Ishikawa (cell line): ENCODE data around the gene PRKAR2A.

ENCODE experiments used
- CEBPB ChIP-seq: IDR thresholded peaks from 2 replicates; pipeline ENCODE4 v1.6.1; 2012
- CREB1 ChIP-seq: IDR thresholded peaks from 2 replicates; pipeline ENCODE4 v1.6.1; 2012; ENCODE audit warnings: low read depth
- EP300 ChIP-seq: IDR thresholded peaks from 2 replicates; pipeline ENCODE4 v1.6.1; 2012; ENCODE audit warnings: borderline replicate concordance
- FOXM1 ChIP-seq: IDR thresholded peaks from 2 replicates; pipeline ENCODE4 v1.6.1; 2012; ENCODE audit warnings: low read depth, borderline replicate concordance
- MAX ChIP-seq: IDR thresholded peaks from 2 replicates; pipeline ENCODE4 v1.6.1; 2012
- RAD21 ChIP-seq: IDR thresholded peaks from 2 replicates; pipeline ENCODE4 v1.6.1; 2012; ENCODE audit warnings: low read depth
- REST ChIP-seq: IDR thresholded peaks from 2 replicates; pipeline ENCODE4 v1.6.1; 2012; ENCODE audit warnings: low read depth, mild to moderate bottlenecking
- TAF1 ChIP-seq: IDR thresholded peaks from 2 replicates; pipeline ENCODE4 v1.6.1; 2012; ENCODE audit warnings: low read depth, mild to moderate bottlenecking
- TCF12 ChIP-seq: IDR thresholded peaks from 2 replicates; pipeline ENCODE4 v1.6.1; 2012; ENCODE audit warnings: low read depth
- YY1 ChIP-seq: IDR thresholded peaks from 2 replicates; pipeline ENCODE4 v1.6.1; 2012; ENCODE audit warnings: low read depth

GRCh38 chr3:48743773-48744172 lies 103.9 kb downstream of the PRKAR2A start:
- no peak for TF ChIP-seq TCF12
- no peak for TF ChIP-seq REST
- no peak for TF ChIP-seq EP300
- TF ChIP-seq TAF1 = no peak
- TF ChIP-seq CEBPB = no peak
- TF ChIP-seq CREB1 = no peak
- TF ChIP-seq FOXM1 = no peak
- TF ChIP-seq RAD21 = no peak
- TF ChIP-seq MAX = no peak
- no peak for TF ChIP-seq YY1
